Adrenal gland (tissue), 12 donors: Measurements from ENCODE around the gene SDK1. TPM values are rescaled to one million over a fixed set of nuclear protein-coding genes. Genes with fewer than 3 reads are reported as not detected.

ENCODE experiments used
- DNase-seq, 7 donors: peaks; one replicate each; pipeline ENCODE4 v3.0.0-alpha.2; 2019 to 2020
- H3K27ac ChIP-seq, 5 donors: fragments of 200-600 bp; sonication (generic) in 4 of 5; 1 replicate in 3 of 5; 2 replicates in 2 of 5; pipeline versions ENCODE4 v1.5.1 to v1.8.0; 2016 to 2020; ENCODE audit warnings: mild to moderate bottlenecking in 1 of 5
- H3K27me3 ChIP-seq: fragments of 200-600 bp; 2 replicates; pipeline ENCODE4 v1.8.0; 2021
- H3K36me3 ChIP-seq, 2 donors: fragments of 200-600 bp; replicated peaks in 1 of 2; 1 replicate in 1 of 2; 2 replicates in 1 of 2; pipeline versions ENCODE4 v1.5.1 to v1.8.0; 2018 to 2022
- H3K4me1 ChIP-seq, 2 donors: fragments of 200-600 bp; replicated peaks in 1 of 2; 1 replicate in 1 of 2; 2 replicates in 1 of 2; pipeline versions ENCODE4 v1.5.1 to v1.8.0; 2018 to 2021
- H3K4me3 ChIP-seq, 4 donors: fragments of 200-600 bp; sonication (generic) in 3 of 4; one replicate each; pipeline ENCODE4 v1.5.1; 2016 to 2018
- H3K9me3 ChIP-seq, 3 donors: fragments of 200-600 bp; sonication (generic) in 1 of 3; replicated peaks in 1 of 3; 1 replicate in 2 of 3; 2 replicates in 1 of 3; pipeline versions ENCODE4 v1.5.1 to v1.8.0; 2016 to 2021
- POLR2A ChIP-seq, 2 donors: fragments of 450-650 bp; IDR thresholded peaks; one replicate each; pipeline ENCODE4 v1.6.1; 2017; ENCODE audit warnings: antibody characterized with exemption in 2 of 2, mild to moderate bottlenecking in 2 of 2, moderate library complexity in 1 of 2
- WGBS, 4 donors: extraction: QIAGEN DNeasy Blood & Tissue Kit in 2 of 4; methylation state at CpG; one replicate each; pipeline versions ENCODE4 v1.1.5 to v1.1.7; 2013 to 2017; 5-methylcytosine and 5-hydroxymethylcytosine counted together
- intact Hi-C, 2 donors: fragments of 100-400 bp; cut with DNase I; formaldehyde crosslinking; loops; one replicate each; pipeline versions ENCODE4 v1.14.1 to v1.15.0; 2022 to 2023
- polyA plus RNA-seq, 3 donors: library from polyadenylated mRNA; stranded (reverse); fragments of 200-250 nt in 2 of 3; fragments of 350-450 nt in 1 of 3; fragmentation: Illumina TruSeq in 1 of 3; extraction: RNeasy Lipid Tissue Mini Kit (QIAGEN cat#74804) in 1 of 3; gene quantifications; one replicate each; pipeline ENCODE4 v1.2.3, GENCODE V29; 2013 to 2014
- total RNA-seq, 9 donors: library from RNA; depleted of rRNA in 4 of 9; stranded (reverse); fragments of >200 nt in 4 of 9; fragments of 120-200 nt in 1 of 9; fragmentation: NEBNext Ultra II Directional in 1 of 9; extraction: Animal tissue kit (Norgen Biotek cat#: 25700) in 1 of 9; gene quantifications; one replicate each; pipeline versions ENCODE4 v1.1.0 to v1.2.4, GENCODE V29; 2013 to 2023
- TF ChIP-seq, protein P1 (sequence below), 6 experiments: fragments of 450-650 bp in 4 of 6; fragments of 200-600 bp in 2 of 6; sonication (generic) in 1 of 6; IDR thresholded peaks; 1 replicate in 5 of 6; 2 replicates in 1 of 6; pipeline versions ENCODE4 v1.5.1 to v1.8.0; 2016 to 2021; ENCODE audit warnings: antibody characterized with exemption in 6 of 6, mild to moderate bottlenecking in 2 of 6, moderate library complexity in 1 of 6
- donor health status: healthy with polysubstance abuse.
- donor health status: Bipolar disorder and iron deficiency.
- donor health status: DM: yes; HTN: yes; CAD: no.
- donor health status: DM: no; HTN: no; CAD: no.
- donor health status: DM: no; HTN: no; CAD: no.
- donor health status: DM: yes; HTN: yes; CAD: no.

Gene SDK1
- total and polyA plus RNA-seq, 12 donors, result 0.50 to 3.6 (median 1.5) TPM

DNA sequence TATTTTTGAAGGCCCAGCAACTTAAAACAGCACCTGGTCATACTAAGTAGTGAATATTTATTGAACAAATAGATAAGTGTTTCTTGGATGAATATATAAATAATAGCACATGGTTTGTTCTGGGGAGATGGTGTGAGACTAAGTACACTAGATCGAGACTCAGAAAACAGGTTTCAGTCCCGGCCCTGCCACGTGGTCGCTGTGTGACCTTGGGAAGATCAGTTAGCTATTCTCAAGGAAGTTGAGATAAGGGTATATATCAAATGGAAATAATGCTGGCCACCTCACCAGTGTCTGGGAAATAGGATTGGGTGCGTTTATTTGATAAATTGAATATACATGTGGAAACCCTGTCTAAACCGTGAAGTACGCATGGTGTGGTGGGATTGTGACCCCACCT, 354.6 kb downstream of the SDK1 start:
- Histone ChIP-seq H3K27me3 (no peaks in the 10 kb centered on the region), H3K9me3 (no peaks in the 10 kb centered on the region), H3K36me3 (no peaks in the 10 kb centered on the region), H3K27ac (no peak overlapping the region), H3K4me1 (no peaks in the 10 kb centered on the region), H3K4me3 (no peak overlapping the region)
- no peak for TF ChIP-seq POLR2A (IDR thresholded peaks at IDR 0.05)
- TF ChIP-seq, protein P1, sequence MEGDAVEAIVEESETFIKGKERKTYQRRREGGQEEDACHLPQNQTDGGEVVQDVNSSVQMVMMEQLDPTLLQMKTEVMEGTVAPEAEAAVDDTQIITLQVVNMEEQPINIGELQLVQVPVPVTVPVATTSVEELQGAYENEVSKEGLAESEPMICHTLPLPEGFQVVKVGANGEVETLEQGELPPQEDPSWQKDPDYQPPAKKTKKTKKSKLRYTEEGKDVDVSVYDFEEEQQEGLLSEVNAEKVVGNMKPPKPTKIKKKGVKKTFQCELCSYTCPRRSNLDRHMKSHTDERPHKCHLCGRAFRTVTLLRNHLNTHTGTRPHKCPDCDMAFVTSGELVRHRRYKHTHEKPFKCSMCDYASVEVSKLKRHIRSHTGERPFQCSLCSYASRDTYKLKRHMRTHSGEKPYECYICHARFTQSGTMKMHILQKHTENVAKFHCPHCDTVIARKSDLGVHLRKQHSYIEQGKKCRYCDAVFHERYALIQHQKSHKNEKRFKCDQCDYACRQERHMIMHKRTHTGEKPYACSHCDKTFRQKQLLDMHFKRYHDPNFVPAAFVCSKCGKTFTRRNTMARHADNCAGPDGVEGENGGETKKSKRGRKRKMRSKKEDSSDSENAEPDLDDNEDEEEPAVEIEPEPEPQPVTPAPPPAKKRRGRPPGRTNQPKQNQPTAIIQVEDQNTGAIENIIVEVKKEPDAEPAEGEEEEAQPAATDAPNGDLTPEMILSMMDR (IDR thresholded peaks at IDR 0.05), result no peak
- 57 to 76% (median 61%) methylated on average over 7 of the region's 7 CpGs for WGBS, 4 donors
- intact Hi-C loops, result no loop called here
- DNase-seq, result no peak

DNA sequence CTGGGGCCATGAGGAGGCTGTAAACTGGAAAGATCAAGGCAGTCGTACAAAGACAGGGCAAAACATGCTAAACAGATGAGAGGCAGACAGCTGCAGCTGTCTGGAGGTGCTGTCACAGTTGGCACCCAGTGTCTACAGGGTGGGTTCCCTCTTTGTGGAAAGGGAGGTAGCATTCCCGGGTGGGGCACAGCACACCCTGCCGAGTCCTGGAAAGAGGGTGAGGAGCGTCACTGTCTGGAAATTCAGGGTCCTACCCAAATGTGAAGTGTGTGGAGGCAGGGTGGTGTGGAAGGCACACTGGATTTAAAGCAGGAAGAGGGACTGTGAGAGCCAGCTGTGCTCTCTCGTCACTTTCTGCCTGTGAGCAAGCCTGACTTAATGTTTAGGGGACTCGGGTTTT, 356.2 kb downstream of the SDK1 start:
- Histone ChIP-seq H3K27ac (no peak overlapping the region), H3K27me3 (no peaks in the 10 kb centered on the region), H3K4me3 (no peak overlapping the region), H3K9me3 (no peaks in the 10 kb centered on the region), H3K4me1 (no peaks in the 10 kb centered on the region), H3K36me3 (no peaks in the 10 kb centered on the region)
- 63 to 76% (median 72%) methylated on average over 5 to 6 of the region's 6 CpGs for WGBS, 4 donors
- DNase-seq, result no peak
- TF ChIP-seq, protein P1 (IDR thresholded peaks at IDR 0.05), result no peak
- no peak for TF ChIP-seq POLR2A (IDR thresholded peaks at IDR 0.05)
- intact Hi-C loops, result no loop called here

DNA sequence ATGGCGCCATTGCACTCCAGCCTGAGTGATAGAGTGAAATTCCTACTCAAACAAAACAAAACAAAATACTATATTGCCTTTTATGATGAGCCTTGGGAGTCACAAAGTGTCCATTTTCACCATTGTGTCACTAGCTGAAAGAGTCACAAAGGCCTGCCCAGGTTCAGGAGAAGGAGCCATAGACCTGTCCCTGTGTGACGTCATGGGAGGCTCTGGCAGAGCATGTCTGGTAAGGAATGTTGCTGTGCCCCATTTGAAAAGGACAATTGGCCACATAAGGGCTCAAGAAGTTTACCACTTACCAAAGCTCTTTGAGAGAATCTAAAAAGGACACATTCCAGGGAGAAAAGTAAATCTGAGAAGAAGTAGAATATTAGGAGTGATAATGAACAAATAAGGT, 367.7 kb downstream of the SDK1 start:
- Histone ChIP-seq H3K27me3 (no peaks in the 10 kb centered on the region), H3K4me3 (no peak overlapping the region), H3K36me3 (no peaks in the 10 kb centered on the region), H3K9me3 (no peaks in the 10 kb centered on the region), H3K4me1 (no peaks in the 10 kb centered on the region), H3K27ac (no peak overlapping the region)
- 70 to 89% (median 80%) methylated on average over 2 of the region's 2 CpGs for WGBS, 4 donors
- TF ChIP-seq, protein P1 (IDR thresholded peaks at IDR 0.05), result no peak
- no peak for TF ChIP-seq POLR2A (IDR thresholded peaks at IDR 0.05)
- DNase-seq, result no peak
- intact Hi-C loops, result no loop called here

DNA sequence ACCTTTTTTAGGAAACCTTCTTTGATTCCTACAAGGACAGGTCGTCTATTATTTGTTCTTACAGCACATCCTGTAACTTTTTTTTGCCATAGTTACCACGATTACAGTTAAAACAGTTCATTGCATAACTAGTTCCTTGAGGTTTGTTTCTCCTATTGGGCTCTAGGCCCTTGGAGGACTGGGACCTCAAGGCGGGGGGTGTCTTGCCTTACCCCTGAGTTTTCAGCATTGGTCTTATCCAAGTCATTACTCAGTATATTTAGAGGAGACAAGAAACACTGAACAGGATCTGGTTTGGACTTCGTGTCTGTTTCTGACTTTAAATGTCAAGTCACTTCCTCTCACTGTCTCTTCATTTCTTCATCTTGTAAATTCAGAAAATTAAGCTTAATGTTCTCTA, 369.8 kb downstream of the SDK1 start:
- no peak for DNase-seq
- intact Hi-C loops, result no loop called here
- H3K9me3 ChIP-seq, result no peaks in the 10 kb centered on the region
- H3K4me3 ChIP-seq, result no peak overlapping the region
- H3K4me1 ChIP-seq, result no peaks in the 10 kb centered on the region
- TF ChIP-seq, protein P1 (IDR thresholded peaks at IDR 0.05), result no peak
- no peak for TF ChIP-seq POLR2A (IDR thresholded peaks at IDR 0.05)
- 44 to 59% (median 46%) methylated on average over 4 of the region's 4 CpGs for WGBS, 4 donors
- H3K27me3 ChIP-seq, result no peaks in the 10 kb centered on the region
- H3K36me3 ChIP-seq, result no peaks in the 10 kb centered on the region
- H3K27ac ChIP-seq, result no peak overlapping the region
